Dendritic cell treated with granulocyte-macrophage colony-stimulating factor and Interleukin-4, amounts not matched to agents 40 ng/mL and 50 ng/mL, for 4 days (primary cell): ENCODE data around the gene KLHDC7B.
A peak's percentile ranks its signal among the peaks of the same experiment; 100 is the strongest.
"Not testable (repeated sequence)": the region's sequence is repeated elsewhere in the genome, so short reads cannot be mapped to it uniquely, and the experiment has no call there.

Source experiments
- H3K27ac Mint-ChIP-seq: one replicate; pipeline ENCODE4 v1.8.0; 2022; ENCODE audit warnings: mild to moderate bottlenecking, mixed read lengths
- H3K27me3 Mint-ChIP-seq: one replicate; pipeline ENCODE4 v1.8.0; 2022; ENCODE audit warnings: mild to moderate bottlenecking, mixed read lengths
- H3K36me3 Mint-ChIP-seq: one replicate; pipeline ENCODE4 v1.8.0; 2022; ENCODE audit warnings: low read depth, mixed read lengths
- H3K4me1 Mint-ChIP-seq: one replicate; pipeline ENCODE4 v1.8.0; 2022; ENCODE audit warnings: low read depth, mixed read lengths
- H3K4me3 Mint-ChIP-seq: one replicate; pipeline ENCODE4 v1.8.0; 2022; ENCODE audit warnings: mild to moderate bottlenecking, moderate library complexity, mixed read lengths
- H3K9me3 Mint-ChIP-seq: one replicate; pipeline ENCODE4 v1.8.0; 2022; ENCODE audit warnings: mixed read lengths
- intact Hi-C: fragments of 100-400 bp; cut with micrococcal nuclease; formaldehyde crosslinking; loops from one replicate; pipeline ENCODE4 v1.15.0; 2022

Gene KLHDC7B

GRCh38 chr22:50529897-50530579, 15.7 kb upstream of the KLHDC7B start, which contains the start of gene TYMP:
Gene TYMP, minus strand, starts transcription at chr22:50530012. Its CDS starts 303 bp downstream, at chr22:50529709.
- Mint-ChIP-seq H3K4me1 (peaks cover 58% of the 10 kb centered on the region), H3K27me3 (no peaks in the 10 kb centered on the region), H3K9me3 (no peaks in the 10 kb centered on the region), H3K36me3 (peaks cover 71% of the 10 kb centered on the region), H3K4me3 (peak within 1 kb of the TSS; percentile 97), H3K27ac (peak within 1 kb of the TSS; percentile 95)
- intact Hi-C loops: loop anchor here (1.0 to 5.0 kb wide), 3 partner anchors 9 to 92 kb away; partner anchors contain the start of gene CHKB

- no peaks in the 10 kb centered on the region for H3K27me3 Mint-ChIP-seq
- intact Hi-C loops: loop anchor here (1.0 to 2.0 kb wide), 2 partner anchors 9 to 52 kb away; partner anchors contain the start of gene CHKB
- H3K36me3 Mint-ChIP-seq: peaks cover 67% of the 10 kb centered on the region
- H3K27ac Mint-ChIP-seq: peak overlapping the region; percentile 95
- H3K9me3 Mint-ChIP-seq: no peaks in the 10 kb centered on the region
- peaks cover 62% of the 10 kb centered on the region for H3K4me1 Mint-ChIP-seq
- H3K4me3 Mint-ChIP-seq: peak overlapping the region; percentile 97
Observed at GRCh38 chr22:50530580-50530876, 15.2 kb upstream of the KLHDC7B start.

- intact Hi-C loops: loop anchor here (1.0 to 2.0 kb wide), 2 partner anchors 8 to 52 kb away; partner anchors contain the start of gene CHKB
- Mint-ChIP-seq H3K4me1 (peaks cover 62% of the 10 kb centered on the region), H3K4me3 (peak overlapping the region; percentile 97), H3K27me3 (no peaks in the 10 kb centered on the region), H3K9me3 (no peaks in the 10 kb centered on the region), H3K36me3 (peaks cover 66% of the 10 kb centered on the region), H3K27ac (peak overlapping the region; percentile 95)
Observed at GRCh38 chr22:50530877-50531545, 14.7 kb upstream of the KLHDC7B start.

- Mint-ChIP-seq H3K4me3 (peak overlapping the region; percentile 97), H3K4me1 (peaks cover 61% of the 10 kb centered on the region), H3K36me3 (peaks cover 63% of the 10 kb centered on the region), H3K9me3 (no peaks in the 10 kb centered on the region), H3K27ac (peak overlapping the region; percentile 95), H3K27me3 (no peaks in the 10 kb centered on the region)
- intact Hi-C loops: loop anchor here (2.0 kb wide), 1 partner anchor 51 kb away; the partner anchor contains the start of gene CHKB
Observed at GRCh38 chr22:50531546-50531961, 14.1 kb upstream of the KLHDC7B start.

GRCh38 chr22:50531962-50532674, 13.6 kb upstream of the KLHDC7B start:
- H3K4me3 Mint-ChIP-seq: peak overlapping the region; percentile 97
- peaks cover 60% of the 10 kb centered on the region for H3K4me1 Mint-ChIP-seq
- H3K36me3 Mint-ChIP-seq: peaks cover 57% of the 10 kb centered on the region
- no peaks in the 10 kb centered on the region for H3K27me3 Mint-ChIP-seq
- intact Hi-C loops: loop anchor here (1.0 to 2.0 kb wide), 2 partner anchors 10 to 51 kb away; partner anchors contain the start of gene CHKB
- H3K9me3 Mint-ChIP-seq: no peaks in the 10 kb centered on the region
- H3K27ac Mint-ChIP-seq: peak overlapping the region; percentile 95

- intact Hi-C loops: loop anchor here (1.0 kb wide), 1 partner anchor 9 kb away; no protein-coding TSS in a partner anchor
Observed at GRCh38 chr22:50532824-50533796, 12.6 kb upstream of the KLHDC7B start.

GRCh38 chr22:50533856-50534711, 11.6 kb upstream of the KLHDC7B start:
- peak overlapping the region; percentile 57 for H3K4me3 Mint-ChIP-seq
- H3K4me1 Mint-ChIP-seq: peaks cover 58% of the 10 kb centered on the region
- peaks cover 48% of the 10 kb centered on the region for H3K36me3 Mint-ChIP-seq
- H3K27ac Mint-ChIP-seq: peak overlapping the region; percentile 95
- intact Hi-C loops, H3K27me3 Mint-ChIP-seq, H3K9me3 Mint-ChIP-seq: not testable (repeated sequence)

More at GRCh38 chr22:50532824-50533796, 12.6 kb upstream of the KLHDC7B start:
- Mint-ChIP-seq H3K4me1 (peaks cover 60% of the 10 kb centered on the region), H3K36me3 (peaks cover 52% of the 10 kb centered on the region), H3K27me3 (no peaks in the 10 kb centered on the region), H3K27ac (peak overlapping the region; percentile 95), H3K9me3 (no peaks in the 10 kb centered on the region), H3K4me3 (peak overlapping the region; percentile 97)

GRCh38 chr22:50535113-50535512, 10.6 kb upstream of the KLHDC7B start:
- no peaks in the 10 kb centered on the region for H3K27me3 Mint-ChIP-seq
- H3K27ac Mint-ChIP-seq: peak overlapping the region; percentile 95
- intact Hi-C loops: no loop called here
- peak overlapping the region; percentile 40 for H3K4me3 Mint-ChIP-seq
- peaks cover 59% of the 10 kb centered on the region for H3K4me1 Mint-ChIP-seq
- H3K9me3 Mint-ChIP-seq: no peaks in the 10 kb centered on the region
- H3K36me3 Mint-ChIP-seq: peaks cover 38% of the 10 kb centered on the region

GRCh38 chr22:50536226-50536625, 9.5 kb upstream of the KLHDC7B start:
- intact Hi-C loops: no loop called here
- Mint-ChIP-seq H3K4me1 (peaks cover 69% of the 10 kb centered on the region), H3K4me3 (no peak overlapping the region), H3K9me3 (no peaks in the 10 kb centered on the region), H3K27ac (peak overlapping the region; percentile 95), H3K36me3 (peaks cover 27% of the 10 kb centered on the region), H3K27me3 (no peaks in the 10 kb centered on the region)

- peaks cover 23% of the 10 kb centered on the region for H3K36me3 Mint-ChIP-seq
- no peaks in the 10 kb centered on the region for H3K9me3 Mint-ChIP-seq
- H3K4me3 Mint-ChIP-seq: peak overlapping the region; percentile 62
- peak overlapping the region; percentile 95 for H3K27ac Mint-ChIP-seq
- intact Hi-C loops: loop anchor here (2.0 kb wide), 1 partner anchor 45 kb away; the partner anchor contains the start of gene CHKB
- no peaks in the 10 kb centered on the region for H3K27me3 Mint-ChIP-seq
- H3K4me1 Mint-ChIP-seq: peaks cover 71% of the 10 kb centered on the region
Observed at GRCh38 chr22:50537765-50538164, 7.9 kb upstream of the KLHDC7B start.

GRCh38 chr22:50540381-50540780, 5.3 kb upstream of the KLHDC7B start:
- Mint-ChIP-seq H3K27me3 (peaks cover 1% of the 10 kb centered on the region), H3K36me3 (peaks cover 18% of the 10 kb centered on the region), H3K9me3 (no peaks in the 10 kb centered on the region), H3K4me1 (peaks cover 57% of the 10 kb centered on the region), H3K27ac (peak overlapping the region; percentile 95), H3K4me3 (peak overlapping the region; percentile 70)
- intact Hi-C loops: no loop called here

GRCh38 chr22:50541667-50542026, 4.1 kb upstream of the KLHDC7B start:
- intact Hi-C loops: loop anchor here (1.0 kb wide), 1 partner anchor 9 kb away; no protein-coding TSS in a partner anchor
- H3K27me3 Mint-ChIP-seq, H3K9me3 Mint-ChIP-seq: not testable (repeated sequence)
- H3K36me3 Mint-ChIP-seq: peaks cover 18% of the 10 kb centered on the region
- peaks cover 58% of the 10 kb centered on the region for H3K4me1 Mint-ChIP-seq
- H3K27ac Mint-ChIP-seq: peak overlapping the region; percentile 95
- peak overlapping the region; percentile 70 for H3K4me3 Mint-ChIP-seq
